HG03460 (cell line): ENCODE results near the gene CYB5A.

Source experiments
- ATAC-seq: cut with Tn5 transposase; IDR thresholded peaks from one replicate; pipeline ENCODE4 v1.9.1; 2021; ENCODE audit not compliant: unreplicated experiment

Gene CYB5A

GRCh38 chr18:74249181-74249968, 42.4 kb downstream of the CYB5A start:
- no peak for ATAC-seq

GRCh38 chr18:74248595-74248994, 43.2 kb downstream of the CYB5A start:
- no peak for ATAC-seq

DNA sequence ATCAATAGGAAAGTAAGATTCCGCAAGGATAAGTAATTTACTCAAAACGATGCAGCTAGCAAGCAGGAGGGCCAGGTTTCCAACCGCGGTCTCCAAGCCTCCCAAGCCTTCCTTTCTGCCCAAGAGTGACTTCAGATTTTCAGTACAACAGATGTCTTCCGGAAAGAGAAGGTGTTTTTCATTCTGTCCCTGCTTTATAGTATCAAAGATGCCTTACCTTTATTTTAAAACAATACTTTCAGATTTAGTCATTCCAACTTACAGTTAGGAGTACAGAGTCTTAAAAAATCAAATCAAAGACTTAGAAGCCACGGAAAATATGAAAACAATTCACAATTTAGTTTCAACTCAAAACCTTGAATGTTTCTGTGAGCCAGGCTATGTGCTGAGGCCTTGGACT, 43.6 kb downstream of the CYB5A start:
- no peak for ATAC-seq

DNA sequence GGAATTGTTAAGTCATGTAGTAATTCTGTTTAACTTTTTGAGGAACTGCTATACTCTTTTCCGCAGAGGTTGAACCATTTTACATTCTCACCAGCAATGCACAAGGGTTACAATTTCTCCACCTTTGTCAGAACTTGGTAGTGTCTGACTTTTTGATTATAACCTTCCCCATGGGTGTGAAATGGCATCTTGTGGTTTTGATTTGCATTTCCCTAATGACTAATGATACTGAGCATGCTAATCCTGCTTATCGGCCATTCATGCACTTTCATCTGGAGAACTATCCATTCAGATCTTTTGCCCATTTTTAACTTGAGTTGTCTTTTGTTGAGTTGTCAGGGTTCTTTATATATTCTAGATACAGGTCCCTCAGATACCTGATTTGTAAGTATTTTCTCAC, 47.2 kb downstream of the CYB5A start:
- no peak for ATAC-seq

DNA sequence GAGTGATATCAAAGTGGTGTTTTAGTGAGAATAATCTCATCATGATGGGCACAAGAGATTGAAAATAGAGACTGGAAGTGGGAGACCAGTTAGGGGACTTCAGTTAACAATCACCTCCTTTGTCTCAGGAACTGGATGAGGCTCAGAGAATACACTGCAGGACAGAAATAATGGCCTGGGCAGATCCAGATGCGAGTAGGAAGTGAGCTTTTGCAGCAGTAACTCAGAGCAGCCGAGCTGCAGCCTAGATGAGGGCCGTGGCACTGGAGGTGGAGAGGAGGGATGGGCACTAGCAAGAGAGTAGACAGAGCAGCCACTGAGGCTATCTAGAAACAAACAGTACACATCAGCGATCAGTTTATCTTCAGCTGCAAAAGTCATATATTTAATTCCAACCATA, 48.6 kb downstream of the CYB5A start:
- no peak for ATAC-seq

DNA sequence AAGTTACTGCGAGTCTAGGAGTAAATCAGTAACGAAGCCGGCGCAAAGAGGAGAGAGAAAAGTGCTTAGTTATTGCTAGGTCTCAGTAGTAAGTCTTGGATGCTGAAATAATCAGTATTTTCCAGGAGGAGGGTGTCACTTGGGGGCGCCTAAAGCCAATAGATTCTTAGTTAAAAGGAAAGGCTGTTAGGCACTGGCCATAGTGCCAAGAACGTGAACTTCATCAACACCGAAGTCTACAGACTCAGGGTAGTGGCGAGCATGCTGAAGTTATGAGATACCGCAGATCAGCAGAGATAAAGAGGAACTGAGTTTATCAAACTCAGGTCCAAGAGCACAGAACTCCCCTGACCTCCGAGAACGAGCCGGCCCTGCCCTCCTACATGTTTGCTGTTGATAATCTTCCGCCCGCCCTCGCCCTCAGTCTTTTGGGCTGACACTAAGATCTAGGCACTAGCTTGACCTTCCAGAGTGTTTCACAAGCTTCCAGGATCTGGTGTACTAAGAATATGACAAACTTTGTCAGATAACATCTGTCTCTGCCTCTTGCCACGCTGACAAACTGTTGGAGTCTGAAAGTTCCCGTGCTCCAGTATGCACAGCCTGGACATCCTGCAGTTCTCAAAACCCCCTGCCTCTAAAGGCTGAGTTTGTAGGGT, 49.2 kb downstream of the CYB5A start:
- no peak for ATAC-seq

GRCh38 chr18:74241970-74242369, 49.8 kb downstream of the CYB5A start:
- no peak for ATAC-seq

DNA sequence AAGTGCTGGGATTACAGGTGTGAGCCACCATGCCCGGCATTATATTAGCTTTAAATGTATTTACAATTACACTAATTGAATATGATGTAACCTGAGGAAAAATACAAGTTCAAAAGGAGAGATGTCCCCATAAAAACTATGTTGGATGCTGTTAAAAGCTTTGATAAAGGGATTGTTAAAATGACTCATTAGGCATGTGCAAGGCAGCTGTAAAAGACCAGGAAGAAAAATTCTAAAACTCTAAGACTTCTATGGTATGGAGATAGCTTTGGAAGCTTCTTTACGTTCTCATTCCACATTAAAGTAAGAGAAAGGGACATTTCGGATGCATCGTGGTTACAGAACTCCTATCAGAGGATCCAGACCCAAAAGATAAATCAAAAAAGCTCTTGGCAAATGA, 50.3 kb downstream of the CYB5A start:
- ATAC-seq, result no peak

DNA sequence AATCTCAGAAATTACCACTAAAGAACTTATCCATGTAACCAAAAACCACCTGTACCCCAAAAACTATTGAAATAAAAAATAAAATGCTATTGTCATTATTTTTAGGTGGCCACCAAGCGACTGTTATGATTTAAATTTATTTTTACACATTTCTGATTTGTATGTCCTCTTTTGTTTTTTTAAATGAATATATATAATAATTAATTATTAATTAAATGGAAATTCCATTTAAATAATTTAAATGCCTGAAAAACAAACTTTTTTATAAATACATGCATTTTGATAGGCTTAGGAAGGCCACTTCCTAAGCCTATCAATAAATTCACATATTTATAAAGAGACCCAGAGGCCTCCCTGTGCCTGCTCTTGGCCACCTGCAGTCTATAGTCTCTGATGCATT, 52.2 kb downstream of the CYB5A start:
- ATAC-seq, result no peak

DNA sequence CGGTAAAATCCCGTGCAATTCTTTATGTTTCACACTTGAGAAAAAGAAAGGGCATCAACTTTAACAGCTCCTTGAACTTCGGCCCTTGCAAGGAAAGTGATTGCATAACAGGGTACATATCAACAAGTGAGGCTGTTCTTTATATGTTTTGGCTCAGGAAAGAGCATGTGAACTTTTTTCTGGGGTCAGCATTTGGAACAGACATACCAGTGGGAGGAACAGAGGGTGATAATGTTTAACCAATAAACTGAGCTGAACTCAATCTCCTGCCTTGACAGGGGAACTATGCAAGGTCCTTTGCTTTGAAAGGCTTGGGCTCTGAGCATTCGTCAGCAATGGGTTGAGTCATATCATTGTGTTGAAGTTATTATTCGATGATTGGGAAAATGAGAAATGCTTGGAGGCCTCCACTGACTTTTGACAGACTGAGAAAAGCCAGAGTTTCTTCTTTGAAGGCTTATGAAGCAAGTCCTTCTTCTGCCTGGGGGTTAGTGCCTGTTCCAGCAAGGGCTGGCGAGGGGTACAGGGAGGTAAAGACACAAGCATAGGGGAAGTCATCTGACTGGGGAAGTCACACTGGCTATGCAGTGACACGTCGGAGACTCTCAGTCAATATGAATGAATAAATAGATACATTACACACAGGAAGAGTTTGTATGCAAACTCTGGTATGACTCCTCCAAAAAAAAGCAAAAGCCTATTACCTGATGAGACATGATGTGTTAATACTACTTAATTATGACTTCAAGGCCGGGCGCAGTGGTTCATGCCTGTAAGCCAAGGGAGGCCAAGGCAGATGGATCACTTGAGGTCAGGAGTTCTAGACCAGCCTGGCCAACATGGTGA, 57.2 kb downstream of the CYB5A start:
- no peak for ATAC-seq

DNA sequence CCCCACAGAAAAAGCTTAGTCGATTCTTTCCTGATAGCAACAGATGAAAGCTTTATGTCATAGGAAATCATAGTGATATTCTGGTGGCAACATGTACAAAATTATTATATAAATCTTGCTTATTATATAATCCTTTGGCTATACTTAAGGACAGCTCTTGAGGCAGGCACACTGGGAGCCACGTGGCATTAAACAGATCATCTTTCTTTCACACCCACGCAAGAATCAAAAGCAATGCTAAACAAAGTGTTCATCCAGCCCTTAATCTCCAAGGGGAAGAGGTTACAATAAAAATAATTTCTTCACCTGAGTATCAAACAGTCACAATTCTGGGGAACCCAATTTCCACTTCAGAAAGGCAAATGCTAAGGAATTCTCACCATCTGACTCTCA, 57.8 kb downstream of the CYB5A start:
- no peak for ATAC-seq

DNA sequence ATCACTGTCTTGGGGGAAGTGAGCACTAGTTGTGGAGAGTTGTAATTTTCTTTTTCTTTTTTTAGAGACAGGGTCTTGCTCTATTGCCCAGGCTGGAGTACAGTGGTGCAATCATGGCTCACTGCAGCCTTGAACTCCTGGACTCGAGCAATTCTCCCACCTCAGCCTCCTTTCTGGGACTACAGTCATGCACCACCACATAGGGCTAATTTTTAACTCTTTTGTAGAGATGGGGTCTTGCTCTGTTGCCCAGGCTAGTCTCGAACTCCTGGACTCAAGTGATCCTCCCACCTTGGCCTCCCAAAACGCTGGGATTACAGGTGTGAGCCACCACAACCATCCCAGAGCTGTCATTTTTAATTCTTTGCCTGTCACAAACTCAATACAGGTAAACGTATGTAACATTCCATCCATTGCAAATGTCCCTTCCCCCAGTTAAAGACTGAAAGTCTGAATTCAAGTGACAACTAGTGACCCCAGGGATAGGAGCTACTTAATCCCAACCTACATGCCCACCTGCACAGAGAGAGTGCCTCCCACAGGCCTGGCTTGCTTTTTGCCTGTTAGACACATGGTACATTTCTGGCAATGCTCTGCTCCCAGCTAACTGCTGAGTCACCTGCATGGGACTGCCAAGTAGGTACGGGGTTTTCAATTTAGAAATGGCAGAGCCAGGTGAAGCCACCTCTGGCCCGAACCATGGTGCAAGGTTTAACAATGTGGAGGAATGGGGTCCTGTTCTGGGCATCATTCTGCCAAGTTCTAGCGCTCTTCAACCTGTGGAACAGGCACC, 60.6 kb downstream of the CYB5A start:
- ATAC-seq, result no peak

DNA sequence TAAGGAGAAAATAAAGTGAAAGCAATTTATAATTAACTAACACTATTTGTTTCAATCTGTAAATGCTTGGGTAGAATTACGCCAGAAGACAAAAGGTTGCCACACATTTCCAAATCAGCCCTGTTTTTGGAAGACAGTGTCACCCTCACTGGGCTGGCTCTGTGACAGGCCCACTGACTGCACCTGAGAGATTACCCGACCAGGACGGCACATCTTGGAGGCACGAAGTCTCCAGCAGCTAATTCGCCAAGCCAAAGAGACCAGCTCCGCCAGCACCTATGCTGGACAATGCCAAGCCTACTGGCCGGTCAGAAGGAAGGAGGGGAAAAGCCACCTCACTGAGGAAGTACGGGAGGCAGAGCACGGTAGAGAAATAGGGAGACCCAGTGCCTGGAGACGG, 61.9 kb downstream of the CYB5A start:
- ATAC-seq, result no peak

- no peak for ATAC-seq
These were observed 62.8 kb downstream of the CYB5A start for GRCh38 chr18:74229005-74229404.

DNA sequence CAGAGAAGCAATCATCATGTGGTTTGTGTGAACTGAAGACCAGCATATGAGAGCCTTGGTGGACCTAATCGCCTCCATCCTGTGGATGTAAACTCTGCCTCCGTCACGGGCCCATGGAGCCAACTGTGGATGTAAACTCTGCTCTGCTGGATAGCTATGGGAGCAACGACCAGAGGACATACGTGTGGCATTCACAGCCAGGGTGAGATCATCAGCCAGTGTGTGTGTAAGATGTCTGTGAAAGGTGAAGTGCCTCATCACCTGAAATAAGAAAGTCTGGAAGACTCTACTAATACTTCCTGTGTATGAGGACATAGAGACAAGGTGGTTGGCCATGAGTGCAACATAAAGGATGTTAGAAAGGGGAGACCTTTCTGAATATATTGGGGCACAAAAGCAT, 63.5 kb downstream of the CYB5A start:
- no peak for ATAC-seq

- no peak for ATAC-seq
These were observed 65.1 kb downstream of the CYB5A start for GRCh38 chr18:74226666-74227065.

- no peak for ATAC-seq
These were observed 65.6 kb downstream of the CYB5A start for GRCh38 chr18:74226156-74226555.

DNA sequence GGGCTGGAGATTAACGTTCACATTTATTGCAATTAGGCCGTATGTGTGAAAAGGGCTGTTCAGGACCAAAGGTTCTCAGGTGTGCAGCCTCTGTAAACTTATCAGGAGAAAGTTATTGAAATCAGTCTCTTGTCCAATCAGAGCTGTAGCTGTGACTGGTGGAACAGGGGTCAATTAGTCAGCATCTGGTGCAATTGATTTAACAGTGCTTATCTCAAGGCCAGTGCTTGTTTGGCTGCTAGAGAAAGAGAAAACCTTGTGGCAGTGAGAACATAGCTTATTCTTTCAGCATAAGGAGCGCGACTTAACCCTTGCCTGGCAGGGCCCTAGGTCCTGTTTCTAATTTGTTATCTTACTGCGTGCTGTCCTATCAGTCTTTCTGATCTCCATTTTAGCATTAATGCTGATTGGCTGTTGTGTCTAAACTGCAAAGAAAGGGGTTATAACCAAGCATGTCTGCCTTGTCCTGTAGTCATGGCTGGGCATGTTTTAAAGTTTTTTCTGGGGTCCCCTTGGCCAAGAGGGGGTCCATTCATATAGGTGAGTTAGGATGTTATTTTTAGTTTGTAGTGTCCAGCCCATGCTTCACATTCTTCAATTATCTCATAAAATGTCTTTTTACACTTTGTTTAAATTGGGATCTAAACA, 66.4 kb downstream of the CYB5A start:
- no peak for ATAC-seq

DNA sequence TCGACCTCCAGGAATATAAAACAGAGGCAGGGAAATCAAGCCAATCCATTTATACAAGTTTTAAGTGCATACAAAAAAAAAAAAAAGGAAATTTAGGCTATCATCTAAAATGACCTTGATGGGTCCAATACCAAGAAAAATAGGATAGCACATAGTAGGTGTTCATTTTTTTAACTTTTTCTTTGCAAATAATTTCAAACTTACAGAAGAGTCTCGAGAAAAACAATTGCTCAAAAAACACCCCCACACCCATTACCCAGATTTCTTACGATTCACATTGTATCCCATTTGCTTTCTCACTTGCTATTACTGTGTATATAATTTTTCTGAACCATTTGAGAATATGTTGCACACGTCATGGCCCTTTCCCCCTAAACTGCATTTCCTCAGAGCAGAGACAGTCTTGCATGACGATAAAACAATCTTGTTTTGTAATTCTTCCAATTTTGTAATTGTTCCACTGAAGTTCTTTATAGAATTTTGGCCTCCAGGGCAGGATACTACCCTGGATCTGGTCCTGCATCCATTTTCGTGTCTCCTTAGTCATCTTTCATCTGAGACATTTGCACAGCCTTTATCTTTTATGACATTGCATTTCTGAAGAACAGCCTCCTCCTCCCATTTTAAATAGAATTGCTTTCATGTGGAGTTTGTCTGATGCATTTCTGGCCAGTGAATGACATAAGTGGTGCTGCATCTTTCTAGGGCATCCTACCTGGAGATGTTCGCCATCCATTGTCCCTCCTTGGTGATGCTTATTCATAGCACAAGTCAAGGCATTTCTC, 68.9 kb downstream of the CYB5A start:
- no peak for ATAC-seq

GRCh38 chr18:74221081-74221480, 70.7 kb downstream of the CYB5A start:
- no peak for ATAC-seq
